GM23338 (cell line): ENCODE results near the gene MC2R. TPM values are rescaled to one million over a fixed set of nuclear protein-coding genes. Genes with fewer than 3 reads are reported as not detected.

Source experiments
- ATAC-seq: fragments of 200-7000 bp; cut with Tn5 transposase; 3 replicates; pipeline ENCODE4 v1.9.1; 2020
- DNase-seq: peaks from one replicate; pipeline ENCODE4 v3.0.0-alpha.2; 2015; ENCODE audit warnings: low spot score
- H2AFZ ChIP-seq: fragments of 200-600 bp; sonication (generic); 2 replicates; pipeline ENCODE4 v1.8.0; 2016; ENCODE audit warnings: antibody characterized with exemption, mild to moderate bottlenecking, moderate library complexity
- H3F3A ChIP-seq: fragments of 200-600 bp; sonication (generic); replicated peaks from 2 replicates; pipeline ENCODE4 v1.8.0; 2017; ENCODE audit warnings: antibody characterized with exemption, mixed run types, low read depth
- H3K27ac ChIP-seq: fragments of 200-600 bp; sonication (generic); 2 replicates; pipeline ENCODE4 v1.6.1; 2016; ENCODE audit warnings: low read depth
- H3K27me3 ChIP-seq: fragments of 200-600 bp; sonication (generic); 2 replicates; pipeline ENCODE4 v1.8.0; 2016; ENCODE audit warnings: mild to moderate bottlenecking, mixed run types, moderate library complexity; ENCODE audit not compliant: insufficient read depth
- H3K36me3 ChIP-seq: fragments of 200-600 bp; sonication (generic); 2 replicates; pipeline ENCODE4 v1.8.0; 2016; ENCODE audit warnings: mild to moderate bottlenecking; ENCODE audit not compliant: insufficient read depth
- H3K4me1 ChIP-seq: fragments of 200-600 bp; sonication (generic); 2 replicates; pipeline ENCODE4 v1.8.0; 2016; ENCODE audit warnings: mild to moderate bottlenecking, moderate library complexity; ENCODE audit not compliant: insufficient read depth
- H3K4me2 ChIP-seq: fragments of 200-600 bp; sonication (generic); 2 replicates; pipeline ENCODE4 v1.7.1; 2017; ENCODE audit warnings: mixed run types
- H3K4me3 ChIP-seq: fragments of 200-600 bp; sonication (generic); 2 replicates; pipeline ENCODE4 v1.6.1; 2016; ENCODE audit warnings: mixed run types
- H3K79me2 ChIP-seq: fragments of 200-600 bp; sonication (generic); replicated peaks from 2 replicates; pipeline ENCODE4 v1.8.0; 2017; ENCODE audit warnings: mild to moderate bottlenecking; ENCODE audit not compliant: insufficient read depth
- H3K9me2 ChIP-seq: fragments of 200-600 bp; sonication (generic); 2 replicates; pipeline ENCODE4 v1.8.0; 2017; ENCODE audit not compliant: insufficient read depth
- H4K20me1 ChIP-seq: fragments of 200-600 bp; sonication (generic); replicated peaks from 2 replicates; pipeline ENCODE4 v1.8.0; 2017; ENCODE audit warnings: mild to moderate bottlenecking; ENCODE audit not compliant: insufficient read depth
- H3K27ac Mint-ChIP-seq: 2 replicates; pipeline ENCODE4 v1.8.0; 2020; ENCODE audit warnings: inconsistent platforms, mild to moderate bottlenecking, moderate library complexity, mixed read lengths
- H3K27me3 Mint-ChIP-seq: 3 replicates; pipeline ENCODE4 v1.8.0; 2022; ENCODE audit warnings: low read depth, mild to moderate bottlenecking, moderate library complexity, mixed read lengths, inconsistent platforms; ENCODE audit not compliant: insufficient read depth, poor library complexity
- H3K36me3 Mint-ChIP-seq: 3 replicates; pipeline ENCODE4 v1.8.0; 2021; ENCODE audit warnings: low read depth, mild to moderate bottlenecking, inconsistent platforms, moderate library complexity, mixed read lengths
- H3K4me1 Mint-ChIP-seq: 3 replicates; pipeline ENCODE4 v1.8.0; 2020; ENCODE audit warnings: mild to moderate bottlenecking, inconsistent platforms, mixed read lengths
- H3K4me3 Mint-ChIP-seq: 3 replicates; pipeline ENCODE4 v1.8.0; 2021; ENCODE audit warnings: moderate library complexity, mild to moderate bottlenecking, inconsistent platforms, mixed read lengths
- H3K9me3 Mint-ChIP-seq: 3 replicates; pipeline ENCODE4 v1.8.0; 2020; ENCODE audit warnings: moderate library complexity, mild to moderate bottlenecking, inconsistent platforms, mixed read lengths
- CREB1 ChIP-seq: fragments of 250-450 bp; sonication (Bioruptor Pico); IDR thresholded peaks from 2 replicates; pipeline ENCODE4 v1.5.0; 2020; ENCODE audit warnings: low read depth, mild to moderate bottlenecking, moderate library complexity
- ETS1 ChIP-seq: IDR thresholded peaks from 2 replicates; pipeline ENCODE4 v1.6.1; 2016; ENCODE audit warnings: antibody characterized with exemption
- EZH2 ChIP-seq: fragments of 200-600 bp; sonication (generic); IDR thresholded peaks from one replicate; pipeline ENCODE4 v1.8.0; 2017; ENCODE audit warnings: antibody characterized with exemption, mild to moderate bottlenecking, low read depth; ENCODE audit not compliant: unreplicated experiment
- EZH2phosphoT487 ChIP-seq: fragments of 200-600 bp; sonication (generic); IDR thresholded peaks from one replicate; pipeline ENCODE4 v1.8.1; 2018; ENCODE audit warnings: antibody characterized with exemption; ENCODE audit not compliant: unreplicated experiment
- JUNB ChIP-seq: IDR thresholded peaks from one replicate; pipeline ENCODE4 v1.6.1; 2016; ENCODE audit warnings: antibody characterized with exemption; ENCODE audit not compliant: unreplicated experiment
- NANOG ChIP-seq: IDR thresholded peaks from 2 replicates; pipeline ENCODE4 v1.6.1; 2016; ENCODE audit warnings: antibody characterized with exemption, borderline replicate concordance
- POLR2AphosphoS5 ChIP-seq: IDR thresholded peaks from 2 replicates; pipeline ENCODE4 v1.6.1; 2016; ENCODE audit warnings: antibody characterized with exemption, low read depth
- STAT1 ChIP-seq: IDR thresholded peaks from one replicate; pipeline ENCODE4 v1.6.1; 2016; ENCODE audit warnings: antibody characterized with exemption; ENCODE audit not compliant: unreplicated experiment
- ZNF114 ChIP-seq: fragments of 250-450 bp; sonication (Bioruptor Pico); IDR thresholded peaks from 2 replicates; pipeline ENCODE4 v1.5.0; 2020; ENCODE audit warnings: mild to moderate bottlenecking, moderate library complexity
- ZNF331 ChIP-seq: fragments of 250-450 bp; sonication (Bioruptor Pico); IDR thresholded peaks from 2 replicates; pipeline ENCODE4 v1.5.0; 2020; ENCODE audit warnings: low read depth, mild to moderate bottlenecking, moderate library complexity
- polyA plus RNA-seq: library from polyadenylated mRNA; unstranded; fragments of >200 nt; fragmentation: Nextera tagmentation; extraction: Ambion mirVana; gene quantifications from 2 replicates; pipeline ENCODE4 v1.2.1, GENCODE V29; 2016
- total RNA-seq: library from RNA; depleted of rRNA; stranded (reverse); fragments of >200 nt; shearing (Covaris generic); gene quantifications from 2 replicates; pipeline ENCODE4 v1.2.3, GENCODE V29; 2014
- TF ChIP-seq, protein P1 (sequence below): fragments of 250-450 bp; sonication (Bioruptor Pico); IDR thresholded peaks from 2 replicates; pipeline ENCODE4 v1.5.0; 2020; ENCODE audit warnings: mild to moderate bottlenecking, moderate library complexity
- TF ChIP-seq, protein P2 (sequence below), 2 experiments: fragments of 200-600 bp in 1 of 2; sonication (generic) in 1 of 2; conservative IDR thresholded peaks; 2 replicates each; pipeline versions ENCODE4 v1.5.1 to v1.6.1; 2016 to 2017; ENCODE audit warnings: antibody characterized with exemption in 2 of 2, low read depth in 2 of 2, mild to moderate bottlenecking in 2 of 2, moderate library complexity in 1 of 2
- TF ChIP-seq, protein P3 (sequence below): IDR thresholded peaks from one replicate; pipeline ENCODE4 v1.6.1; 2018; ENCODE audit warnings: antibody characterized with exemption; ENCODE audit not compliant: unreplicated experiment

The MC2R gene
- total and polyA plus RNA-seq, 2 experiments from 2014 or later, result not detected

DNA sequence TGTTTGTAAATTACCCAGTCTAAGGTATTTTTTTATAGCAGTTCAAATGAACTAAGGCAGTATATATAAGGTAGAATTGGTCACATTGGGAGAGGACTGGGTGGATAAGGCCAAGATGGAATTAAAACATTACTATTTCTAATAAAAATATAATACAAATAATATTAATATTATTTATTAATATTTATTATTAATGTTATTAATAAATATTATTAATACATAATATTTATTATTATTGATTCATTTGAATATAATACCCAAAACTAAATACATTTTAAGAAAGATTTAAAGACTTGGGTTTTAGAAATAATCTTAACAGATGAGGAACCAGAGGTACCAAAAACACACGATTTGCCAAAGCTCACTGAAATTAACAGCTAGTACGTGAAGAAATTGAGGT lies 30.5 kb upstream of the MC2R start:
- no peaks in the 10 kb centered on the region for H3K36me3 Mint-ChIP-seq
- no peak overlapping the region for H3K4me2 ChIP-seq
- H3K36me3 ChIP-seq, result no peaks in the 10 kb centered on the region
- DNase-seq (no peak), ATAC-seq (no peak)
- no peak overlapping the region for H2AFZ ChIP-seq
- H3F3A ChIP-seq, result no peaks in the 10 kb centered on the region
- TF ChIP-seq, protein P1, sequence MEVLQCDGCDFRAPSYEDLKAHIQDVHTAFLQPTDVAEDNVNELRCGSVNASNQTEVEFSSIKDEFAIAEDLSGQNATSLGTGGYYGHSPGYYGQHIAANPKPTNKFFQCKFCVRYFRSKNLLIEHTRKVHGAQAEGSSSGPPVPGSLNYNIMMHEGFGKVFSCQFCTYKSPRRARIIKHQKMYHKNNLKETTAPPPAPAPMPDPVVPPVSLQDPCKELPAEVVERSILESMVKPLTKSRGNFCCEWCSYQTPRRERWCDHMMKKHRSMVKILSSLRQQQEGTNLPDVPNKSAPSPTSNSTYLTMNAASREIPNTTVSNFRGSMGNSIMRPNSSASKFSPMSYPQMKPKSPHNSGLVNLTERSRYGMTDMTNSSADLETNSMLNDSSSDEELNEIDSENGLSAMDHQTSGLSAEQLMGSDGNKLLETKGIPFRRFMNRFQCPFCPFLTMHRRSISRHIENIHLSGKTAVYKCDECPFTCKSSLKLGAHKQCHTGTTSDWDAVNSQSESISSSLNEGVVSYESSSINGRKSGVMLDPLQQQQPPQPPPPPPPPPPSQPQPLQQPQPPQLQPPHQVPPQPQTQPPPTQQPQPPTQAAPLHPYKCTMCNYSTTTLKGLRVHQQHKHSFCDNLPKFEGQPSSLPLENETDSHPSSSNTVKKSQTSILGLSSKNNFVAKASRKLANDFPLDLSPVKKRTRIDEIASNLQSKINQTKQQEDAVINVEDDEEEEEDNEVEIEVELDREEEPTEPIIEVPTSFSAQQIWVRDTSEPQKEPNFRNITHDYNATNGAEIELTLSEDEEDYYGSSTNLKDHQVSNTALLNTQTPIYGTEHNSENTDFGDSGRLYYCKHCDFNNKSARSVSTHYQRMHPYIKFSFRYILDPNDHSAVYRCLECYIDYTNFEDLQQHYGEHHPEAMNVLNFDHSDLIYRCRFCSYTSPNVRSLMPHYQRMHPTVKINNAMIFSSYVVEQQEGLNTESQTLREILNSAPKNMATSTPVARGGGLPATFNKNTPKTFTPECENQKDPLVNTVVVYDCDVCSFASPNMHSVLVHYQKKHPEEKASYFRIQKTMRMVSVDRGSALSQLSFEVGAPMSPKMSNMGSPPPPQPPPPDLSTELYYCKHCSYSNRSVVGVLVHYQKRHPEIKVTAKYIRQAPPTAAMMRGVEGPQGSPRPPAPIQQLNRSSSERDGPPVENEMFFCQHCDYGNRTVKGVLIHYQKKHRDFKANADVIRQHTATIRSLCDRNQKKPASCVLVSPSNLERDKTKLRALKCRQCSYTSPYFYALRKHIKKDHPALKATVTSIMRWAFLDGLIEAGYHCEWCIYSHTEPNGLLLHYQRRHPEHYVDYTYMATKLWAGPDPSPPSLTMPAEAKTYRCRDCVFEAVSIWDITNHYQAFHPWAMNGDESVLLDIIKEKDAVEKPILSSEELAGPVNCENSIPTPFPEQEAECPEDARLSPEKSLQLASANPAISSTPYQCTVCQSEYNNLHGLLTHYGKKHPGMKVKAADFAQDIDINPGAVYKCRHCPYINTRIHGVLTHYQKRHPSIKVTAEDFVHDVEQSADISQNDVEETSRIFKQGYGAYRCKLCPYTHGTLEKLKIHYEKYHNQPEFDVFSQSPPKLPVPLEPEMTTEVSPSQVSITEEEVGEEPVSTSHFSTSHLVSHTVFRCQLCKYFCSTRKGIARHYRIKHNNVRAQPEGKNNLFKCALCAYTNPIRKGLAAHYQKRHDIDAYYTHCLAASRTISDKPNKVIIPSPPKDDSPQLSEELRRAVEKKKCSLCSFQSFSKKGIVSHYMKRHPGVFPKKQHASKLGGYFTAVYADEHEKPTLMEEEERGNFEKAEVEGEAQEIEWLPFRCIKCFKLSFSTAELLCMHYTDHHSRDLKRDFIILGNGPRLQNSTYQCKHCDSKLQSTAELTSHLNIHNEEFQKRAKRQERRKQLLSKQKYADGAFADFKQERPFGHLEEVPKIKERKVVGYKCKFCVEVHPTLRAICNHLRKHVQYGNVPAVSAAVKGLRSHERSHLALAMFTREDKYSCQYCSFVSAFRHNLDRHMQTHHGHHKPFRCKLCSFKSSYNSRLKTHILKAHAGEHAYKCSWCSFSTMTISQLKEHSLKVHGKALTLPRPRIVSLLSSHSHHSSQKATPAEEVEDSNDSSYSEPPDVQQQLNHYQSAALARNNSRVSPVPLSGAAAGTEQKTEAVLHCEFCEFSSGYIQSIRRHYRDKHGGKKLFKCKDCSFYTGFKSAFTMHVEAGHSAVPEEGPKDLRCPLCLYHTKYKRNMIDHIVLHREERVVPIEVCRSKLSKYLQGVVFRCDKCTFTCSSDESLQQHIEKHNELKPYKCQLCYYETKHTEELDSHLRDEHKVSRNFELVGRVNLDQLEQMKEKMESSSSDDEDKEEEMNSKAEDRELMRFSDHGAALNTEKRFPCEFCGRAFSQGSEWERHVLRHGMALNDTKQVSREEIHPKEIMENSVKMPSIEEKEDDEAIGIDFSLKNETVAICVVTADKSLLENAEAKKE (CRISPR knock-in tag), result no peak
- TF ChIP-seq, protein P2, sequence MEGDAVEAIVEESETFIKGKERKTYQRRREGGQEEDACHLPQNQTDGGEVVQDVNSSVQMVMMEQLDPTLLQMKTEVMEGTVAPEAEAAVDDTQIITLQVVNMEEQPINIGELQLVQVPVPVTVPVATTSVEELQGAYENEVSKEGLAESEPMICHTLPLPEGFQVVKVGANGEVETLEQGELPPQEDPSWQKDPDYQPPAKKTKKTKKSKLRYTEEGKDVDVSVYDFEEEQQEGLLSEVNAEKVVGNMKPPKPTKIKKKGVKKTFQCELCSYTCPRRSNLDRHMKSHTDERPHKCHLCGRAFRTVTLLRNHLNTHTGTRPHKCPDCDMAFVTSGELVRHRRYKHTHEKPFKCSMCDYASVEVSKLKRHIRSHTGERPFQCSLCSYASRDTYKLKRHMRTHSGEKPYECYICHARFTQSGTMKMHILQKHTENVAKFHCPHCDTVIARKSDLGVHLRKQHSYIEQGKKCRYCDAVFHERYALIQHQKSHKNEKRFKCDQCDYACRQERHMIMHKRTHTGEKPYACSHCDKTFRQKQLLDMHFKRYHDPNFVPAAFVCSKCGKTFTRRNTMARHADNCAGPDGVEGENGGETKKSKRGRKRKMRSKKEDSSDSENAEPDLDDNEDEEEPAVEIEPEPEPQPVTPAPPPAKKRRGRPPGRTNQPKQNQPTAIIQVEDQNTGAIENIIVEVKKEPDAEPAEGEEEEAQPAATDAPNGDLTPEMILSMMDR (conservative IDR thresholded peaks at IDR 0.05; ENCODE audit: low read depth in 2 of 2), result no peak
- TF ChIP-seq EZH2 (no peak), STAT1 (no peak), NANOG (no peak), ZNF331 (no peak), POLR2AphosphoS5 (no peak), JUNB (no peak), ETS1 (no peak), ZNF114 (CRISPR knock-in tag) (no peak), EZH2phosphoT487 (no peak), CREB1 (CRISPR knock-in tag) (no peak)
- TF ChIP-seq, protein P3, sequence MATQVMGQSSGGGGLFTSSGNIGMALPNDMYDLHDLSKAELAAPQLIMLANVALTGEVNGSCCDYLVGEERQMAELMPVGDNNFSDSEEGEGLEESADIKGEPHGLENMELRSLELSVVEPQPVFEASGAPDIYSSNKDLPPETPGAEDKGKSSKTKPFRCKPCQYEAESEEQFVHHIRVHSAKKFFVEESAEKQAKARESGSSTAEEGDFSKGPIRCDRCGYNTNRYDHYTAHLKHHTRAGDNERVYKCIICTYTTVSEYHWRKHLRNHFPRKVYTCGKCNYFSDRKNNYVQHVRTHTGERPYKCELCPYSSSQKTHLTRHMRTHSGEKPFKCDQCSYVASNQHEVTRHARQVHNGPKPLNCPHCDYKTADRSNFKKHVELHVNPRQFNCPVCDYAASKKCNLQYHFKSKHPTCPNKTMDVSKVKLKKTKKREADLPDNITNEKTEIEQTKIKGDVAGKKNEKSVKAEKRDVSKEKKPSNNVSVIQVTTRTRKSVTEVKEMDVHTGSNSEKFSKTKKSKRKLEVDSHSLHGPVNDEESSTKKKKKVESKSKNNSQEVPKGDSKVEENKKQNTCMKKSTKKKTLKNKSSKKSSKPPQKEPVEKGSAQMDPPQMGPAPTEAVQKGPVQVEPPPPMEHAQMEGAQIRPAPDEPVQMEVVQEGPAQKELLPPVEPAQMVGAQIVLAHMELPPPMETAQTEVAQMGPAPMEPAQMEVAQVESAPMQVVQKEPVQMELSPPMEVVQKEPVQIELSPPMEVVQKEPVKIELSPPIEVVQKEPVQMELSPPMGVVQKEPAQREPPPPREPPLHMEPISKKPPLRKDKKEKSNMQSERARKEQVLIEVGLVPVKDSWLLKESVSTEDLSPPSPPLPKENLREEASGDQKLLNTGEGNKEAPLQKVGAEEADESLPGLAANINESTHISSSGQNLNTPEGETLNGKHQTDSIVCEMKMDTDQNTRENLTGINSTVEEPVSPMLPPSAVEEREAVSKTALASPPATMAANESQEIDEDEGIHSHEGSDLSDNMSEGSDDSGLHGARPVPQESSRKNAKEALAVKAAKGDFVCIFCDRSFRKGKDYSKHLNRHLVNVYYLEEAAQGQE, result no peak
- no peak overlapping the region for H3K4me3 Mint-ChIP-seq
- H4K20me1 ChIP-seq, result no peaks in the 10 kb centered on the region
- H3K4me1 ChIP-seq, result no peaks in the 10 kb centered on the region
- H3K27ac ChIP-seq, result no peak overlapping the region
- H3K27me3 ChIP-seq, result no peaks in the 10 kb centered on the region
- H3K9me3 Mint-ChIP-seq, result peaks cover 13% of the 10 kb centered on the region
- peaks cover 3% of the 10 kb centered on the region for H3K27me3 Mint-ChIP-seq
- no peak overlapping the region for H3K4me3 ChIP-seq
- peaks cover 4% of the 10 kb centered on the region; the same call in 1 of the 2 replicates for H3K9me2 ChIP-seq
- H3K27ac Mint-ChIP-seq, result no peak overlapping the region
- no peaks in the 10 kb centered on the region for H3K4me1 Mint-ChIP-seq
- H3K79me2 ChIP-seq, result no peaks in the 10 kb centered on the region
